Epidermal melanocyte (primary cell): ENCODE data around the gene BTAF1.

Source experiments
- DNase-seq: peaks from one replicate; pipeline ENCODE4 v3.0.0; 2011; ENCODE audit warnings: low spot score; ENCODE audit not compliant: insufficient read length

The BTAF1 gene

GRCh38 chr10:91908337-91909116, 15.0 kb upstream of the BTAF1 start:
- DNase-seq: no peak

GRCh38 chr10:91909117-91909677, 14.4 kb upstream of the BTAF1 start, which contains the start of gene FGFBP3:
Gene FGFBP3 (minus strand): TSS chr10:91909486. CDS start chr10:91908969, 517 bp downstream.
- no peak for DNase-seq

GRCh38 chr10:91910467-91910866, 13.1 kb upstream of the BTAF1 start:
- DNase-seq: no peak

- no peak for DNase-seq
Measured at GRCh38 chr10:91919651-91920050, 3.9 kb upstream of the BTAF1 start.

- no peak for DNase-seq
Measured at GRCh38 chr10:91924212-91925021, 847 bp downstream of the BTAF1 start.

- DNase-seq: no peak
Measured at GRCh38 chr10:91925022-91925320, 1.4 kb downstream of the BTAF1 start.

- no peak for DNase-seq
Measured at GRCh38 chr10:91930939-91931338, 7.4 kb downstream of the BTAF1 start.

GRCh38 chr10:91931526-91932190, 8.1 kb downstream of the BTAF1 start:
- DNase-seq: no peak

- no peak for DNase-seq
Measured at GRCh38 chr10:91932737-91933136, 9.2 kb downstream of the BTAF1 start.

GRCh38 chr10:91935886-91936285, 12.3 kb downstream of the BTAF1 start:
- no peak for DNase-seq

- no peak for DNase-seq
Measured at GRCh38 chr10:91939653-91940052, 16.1 kb downstream of the BTAF1 start.

- DNase-seq: no peak
Measured at GRCh38 chr10:91941426-91941825, 17.9 kb downstream of the BTAF1 start.

GRCh38 chr10:91944880-91945630, 21.5 kb downstream of the BTAF1 start:
- DNase-seq: no peak

- DNase-seq: no peak
Measured at GRCh38 chr10:91953600-91954160, 30.1 kb downstream of the BTAF1 start.

GRCh38 chr10:91955114-91955513, 31.5 kb downstream of the BTAF1 start:
- DNase-seq: no peak

GRCh38 chr10:91957091-91957490, 33.5 kb downstream of the BTAF1 start:
- DNase-seq: no peak

- no peak for DNase-seq
Measured at GRCh38 chr10:91969297-91969696, 45.7 kb downstream of the BTAF1 start.

GRCh38 chr10:91974960-91975359, 51.4 kb downstream of the BTAF1 start:
- no peak for DNase-seq

- no peak for DNase-seq
Measured at GRCh38 chr10:91975438-91975837, 51.9 kb downstream of the BTAF1 start.

GRCh38 chr10:91976317-91977051, 52.9 kb downstream of the BTAF1 start:
- DNase-seq: no peak
